IMR-90 (cell line): ENCODE results near the gene RHOXF2. TPM values are rescaled to one million over a fixed set of nuclear protein-coding genes. Genes with fewer than 3 reads are reported as not detected.

Experiments used
- ATAC-seq: fragments of 200-7000 bp; cut with Tn5 transposase; 2 replicates; pipeline ENCODE4 v1.9.1; 2020; ENCODE audit warnings: low read depth, mild to moderate bottlenecking, moderate library complexity
- BruUV-seq: library from RNA; stranded (reverse); fragments of 400-500 nt; replicated peaks from 2 replicates; lab custom pipeline; 2021; lab: Mats Ljungman, UMichigan
- CTCF ChIA-PET: fragments of 300-600 bp; formaldehyde crosslinking; extraction: SDS; loops from one replicate; lab custom pipeline; 2021; ENCODE audit warnings: antibody characterized with exemption; lab: Yijun Ruan, JAX
- POLR2A ChIA-PET: fragments of 300-600 bp; sonication (Branson Sonifier 250); formaldehyde crosslinking; loops from one replicate; lab custom pipeline; 2022; ENCODE audit warnings: antibody characterized with exemption; ENCODE audit not compliant: unreplicated experiment; lab: Charles Lee
- DNase-seq: peaks from one replicate; pipeline ENCODE4 v3.0.0; 2013
- H2AFZ ChIP-seq: replicated peaks from 2 replicates; pipeline ENCODE3; 2013; ENCODE audit warnings: low read length, mild to moderate bottlenecking; ENCODE audit not compliant: poor library complexity
- H2AK5ac ChIP-seq: 2 replicates; pipeline ENCODE4 v1.6.1; 2013; ENCODE audit warnings: low read depth, low read length, inconsistent platforms
- H2AK9ac ChIP-seq: replicated peaks from 2 replicates; pipeline ENCODE3; 2013; ENCODE audit warnings: mild to moderate bottlenecking, low read depth, low read length, moderate library complexity; ENCODE audit not compliant: poor library complexity
- H2BK120ac ChIP-seq: 2 replicates; pipeline ENCODE4 v1.6.1; 2013; ENCODE audit warnings: low read depth, low read length, inconsistent platforms
- H2BK15ac ChIP-seq: 3 replicates; pipeline ENCODE4 v1.6.1; 2013; ENCODE audit warnings: low read depth, low read length, inconsistent platforms
- H2BK20ac ChIP-seq: 2 replicates; pipeline ENCODE4 v1.6.1; 2013; ENCODE audit warnings: low read depth, mild to moderate bottlenecking, inconsistent platforms, low read length, moderate library complexity
- H2BK5ac ChIP-seq: 2 replicates; pipeline ENCODE4 v1.6.1; 2013; ENCODE audit warnings: mild to moderate bottlenecking, low read depth, low read length, inconsistent platforms; ENCODE audit not compliant: poor library complexity, severe bottlenecking
- H3K14ac ChIP-seq: replicated peaks from 2 replicates; pipeline ENCODE4 v1.6.1; 2013; ENCODE audit warnings: low read depth, low read length, inconsistent platforms
- H3K18ac ChIP-seq: 2 replicates; pipeline ENCODE4 v1.6.1; 2013; ENCODE audit warnings: low read depth, low read length, control low read depth
- H3K23ac ChIP-seq: 2 replicates; pipeline ENCODE4 v1.6.1; 2013; ENCODE audit warnings: low read depth, low read length, inconsistent platforms
- H3K27ac ChIP-seq: 2 replicates; pipeline ENCODE4 v1.5.1; 2013; ENCODE audit warnings: mild to moderate bottlenecking, control low read depth, low read length; ENCODE audit not compliant: insufficient read depth
- H3K27me3 ChIP-seq: 2 replicates; pipeline ENCODE4 v1.6.1; 2013; ENCODE audit warnings: low read length; ENCODE audit not compliant: control insufficient read depth, insufficient read depth
- H3K36me3 ChIP-seq: 2 replicates; pipeline ENCODE4 v1.6.1; 2013; ENCODE audit warnings: low read length, mixed read lengths; ENCODE audit not compliant: control insufficient read depth, insufficient read depth
- H3K4ac ChIP-seq: 2 replicates; pipeline ENCODE4 v1.6.1; 2013; ENCODE audit warnings: low read depth, low read length, inconsistent platforms
- H3K4me1 ChIP-seq: 2 replicates; pipeline ENCODE4 v1.6.1; 2013; ENCODE audit warnings: low read length, mixed read lengths; ENCODE audit not compliant: control insufficient read depth, insufficient read depth
- H3K4me2 ChIP-seq: 2 replicates; pipeline ENCODE4 v1.6.1; 2013; ENCODE audit warnings: low read depth, mild to moderate bottlenecking, control low read depth, low read length, moderate library complexity
- H3K4me3 ChIP-seq: 2 replicates; pipeline ENCODE4 v1.5.1; 2013; ENCODE audit warnings: low read depth, mild to moderate bottlenecking, control low read depth, low read length, moderate library complexity; ENCODE audit not compliant: insufficient read depth
- H3K56ac ChIP-seq: 2 replicates; pipeline ENCODE4 v1.6.1; 2013; ENCODE audit warnings: low read length, inconsistent platforms; ENCODE audit not compliant: insufficient read depth; ENCODE audit errors: extremely low read depth
- H3K79me1 ChIP-seq, 2 experiments: 2 replicates each; pipeline ENCODE4 v1.6.1; 2013; ENCODE audit warnings: low read length in 2 of 2, inconsistent platforms in 1 of 2, low read depth in 1 of 2
- H3K9ac ChIP-seq: 2 replicates; pipeline ENCODE4 v1.6.1; 2013; ENCODE audit warnings: low read depth, low read length, control low read depth
- H3K9me1 ChIP-seq: 2 replicates; pipeline ENCODE4 v1.6.1; 2013; ENCODE audit warnings: low read length, inconsistent platforms; ENCODE audit not compliant: insufficient read depth
- H3K9me3 ChIP-seq: 2 replicates; pipeline ENCODE4 v1.6.1; 2013; ENCODE audit warnings: low read length; ENCODE audit not compliant: control insufficient read depth, insufficient read depth
- H4K20me1 ChIP-seq: 2 replicates; pipeline ENCODE4 v1.6.1; 2013; ENCODE audit warnings: low read length, inconsistent platforms; ENCODE audit not compliant: insufficient read depth
- H4K5ac ChIP-seq: 2 replicates; pipeline ENCODE4 v1.6.1; 2013; ENCODE audit warnings: mild to moderate bottlenecking, low read depth, low read length, control low read depth
- H4K8ac ChIP-seq, 2 experiments: 2 replicates each; pipeline ENCODE4 v1.6.1; 2013; ENCODE audit warnings: low read depth in 2 of 2, low read length in 2 of 2, control low read depth in 1 of 2, inconsistent platforms in 1 of 2
- H4K91ac ChIP-seq: 2 replicates; pipeline ENCODE4 v1.6.1; 2013; ENCODE audit warnings: low read depth, low read length, inconsistent platforms; ENCODE audit not compliant: insufficient read depth
- BHLHE40 ChIP-seq: fragments of 150-350 bp; IDR thresholded peaks from 2 replicates; pipeline ENCODE4 v1.6.1; 2016; ENCODE audit warnings: mild to moderate bottlenecking, low read depth, low read length
- CEBPB ChIP-seq: IDR thresholded peaks from 2 replicates; pipeline ENCODE4 v1.6.1; 2012; ENCODE audit warnings: low read depth, low read length, improper control_type of control experiment
- CHD1 ChIP-seq: IDR thresholded peaks from 2 replicates; pipeline ENCODE4 v1.6.1; 2012; ENCODE audit warnings: low read depth, low read length, improper control_type of control experiment
- CTCF ChIP-seq: conservative IDR thresholded peaks from 2 replicates; pipeline ENCODE4 v1.5.1; 2012; ENCODE audit warnings: mild to moderate bottlenecking, low read depth, low read length, improper control_type of control experiment
- ELK1 ChIP-seq: fragments of 150-350 bp; IDR thresholded peaks from 2 replicates; pipeline ENCODE4 v1.6.1; 2016; ENCODE audit warnings: low read depth, mild to moderate bottlenecking, low read length, moderate library complexity, borderline replicate concordance
- FOS ChIP-seq: fragments of 150-350 bp; IDR thresholded peaks from 2 replicates; pipeline ENCODE4 v1.6.1; 2016; ENCODE audit warnings: low read depth, low read length
- MAFK ChIP-seq: IDR thresholded peaks from 2 replicates; pipeline ENCODE4 v1.6.1; 2012; ENCODE audit warnings: low read depth, low read length, improper control_type of control experiment
- MAZ ChIP-seq: IDR thresholded peaks from 2 replicates; pipeline ENCODE4 v1.6.1; 2012; ENCODE audit warnings: low read depth, mild to moderate bottlenecking, low read length, improper control_type of control experiment, moderate library complexity, borderline replicate concordance
- MXI1 ChIP-seq: IDR thresholded peaks from 2 replicates; pipeline ENCODE4 v1.6.1; 2012; ENCODE audit warnings: low read depth, mild to moderate bottlenecking, low read length, moderate library complexity, borderline replicate concordance
- NFE2L2 ChIP-seq: fragments of 150-350 bp; IDR thresholded peaks from 2 replicates; pipeline ENCODE4 v1.6.1; 2016; ENCODE audit warnings: low read depth, mild to moderate bottlenecking, low read length
- POLR2A ChIP-seq: IDR thresholded peaks from 2 replicates; pipeline ENCODE4 v1.6.1; 2012; ENCODE audit warnings: mild to moderate bottlenecking, low read depth, low read length
- RAD21 ChIP-seq: IDR thresholded peaks from 2 replicates; pipeline ENCODE4 v1.6.1; 2012; ENCODE audit warnings: low read length, improper control_type of control experiment
- RCOR1 ChIP-seq: IDR thresholded peaks from 2 replicates; pipeline ENCODE4 v1.6.1; 2012; ENCODE audit warnings: mild to moderate bottlenecking, low read length, improper control_type of control experiment; ENCODE audit not compliant: insufficient replicate concordance
- RFX5 ChIP-seq: IDR thresholded peaks from 2 replicates; pipeline ENCODE4 v1.8.0; 2012; ENCODE audit warnings: low read depth, mild to moderate bottlenecking, low read length, moderate library complexity
- SMC3 ChIP-seq: fragments of 150-350 bp; IDR thresholded peaks from 2 replicates; pipeline ENCODE4 v1.6.1; 2016; ENCODE audit warnings: low read depth, mild to moderate bottlenecking, antibody characterized with exemption, low read length, moderate library complexity
- WGBS, 2 experiments: methylation state at CpG; one replicate each; pipeline versions ENCODE4 v1.1.5 to v1.1.7; 2013; ENCODE audit warnings: missing lambda C conversion rate in 2 of 2; ENCODE audit not compliant: insufficient read length in 1 of 2; ENCODE audit errors: extremely low coverage in 2 of 2; 5-methylcytosine and 5-hydroxymethylcytosine counted together
- dilution Hi-C: fragments of 300-500 bp; cut with HindIII; formaldehyde crosslinking; loops from one replicate; pipeline ENCODE4 v1.14.3; 2018; ENCODE audit warnings: low sequenced_read_pairs; ENCODE audit not compliant: unreplicated experiment
- in situ Hi-C: fragments of 300-500 bp; cut with MboI; formaldehyde crosslinking; loops from 3 replicates; pipeline ENCODE4 v1.14.3; 2019; ENCODE audit warnings: low sequenced_read_pairs, inconsistent platforms, mixed read lengths
- intact Hi-C: fragments of 100-400 bp; cut with micrococcal nuclease; formaldehyde crosslinking; loops from 2 replicates; pipeline ENCODE4 v1.10.0; 2022
- polyA plus RNA-seq, 3 experiments: library from polyadenylated mRNA; depleted of rRNA; stranded (reverse); fragments of >200 nt; gene quantifications; 2 replicates each; pipeline ENCODE4 v1.2.3, GENCODE V29; 2012; ENCODE audit warnings: low replicate concordance in 1 of 3
- total RNA-seq: library from RNA; depleted of rRNA; stranded (reverse); fragments of >200 nt; gene quantifications from 2 replicates; pipeline ENCODE4 v1.2.3, GENCODE V29; 2012
- TF ChIP-seq, protein P1 (sequence below): fragments of 150-350 bp; IDR thresholded peaks from 2 replicates; pipeline ENCODE4 v1.6.1; 2017; ENCODE audit warnings: mild to moderate bottlenecking, antibody characterized with exemption, low read length, low read depth

RHOXF2 gene
- total and polyA plus RNA-seq, 2 of the 4 experiments (the other 2 are of a cell fraction) = not detected

GRCh38 chrX:120109378-120109777 lies 49.0 kb upstream of the RHOXF2 start:
- no peak overlapping the region for H2AFZ ChIP-seq
- H3K9me1 ChIP-seq = no peaks in the 10 kb centered on the region
- H2AK5ac ChIP-seq = no peak overlapping the region
- no peak overlapping the region for H2BK120ac ChIP-seq
- no peaks in the 10 kb centered on the region for H3K27me3 ChIP-seq
- no peak overlapping the region for H2AK9ac ChIP-seq
- no peak overlapping the region for H3K27ac ChIP-seq
- H2BK5ac ChIP-seq = no peak overlapping the region
- H3K36me3 ChIP-seq = no peaks in the 10 kb centered on the region
- no peak overlapping the region for H3K4me2 ChIP-seq
- H3K4me3 ChIP-seq = no peak overlapping the region
- H3K23ac ChIP-seq = no peak overlapping the region
- H4K91ac ChIP-seq = no peak overlapping the region
- no peaks in the 10 kb centered on the region for H3K4me1 ChIP-seq
- DNase-seq = no peak
- ChIA-PET POLR2A (no interaction called here), CTCF (no interaction called here)
- H3K18ac ChIP-seq = no peak overlapping the region
- no CpG with 5 or more reads among the region's 1 CpG for WGBS, 2 experiments
- no peak overlapping the region for H3K4ac ChIP-seq
- intact Hi-C loops = no loop called here
- H4K20me1 ChIP-seq = no peaks in the 10 kb centered on the region
- no peak overlapping the region for H3K56ac ChIP-seq
- no peak overlapping the region for H3K14ac ChIP-seq
- in situ Hi-C loops = loop anchor here (25.0 kb wide), 1 partner anchor 128 kb away; no protein-coding TSS in a partner anchor
- ATAC-seq = no peak
- no peak overlapping the region for H2BK15ac ChIP-seq
- no peak overlapping the region for H2BK20ac ChIP-seq
- H3K9me3 ChIP-seq = no peaks in the 10 kb centered on the region
- dilution Hi-C loops = no loop called here
- no peak overlapping the region for H3K9ac ChIP-seq
- no peaks in the 10 kb centered on the region for H3K79me1 ChIP-seq
- no peak overlapping the region for H4K8ac ChIP-seq
- TF ChIP-seq MAZ (no peak), ELK1 (no peak), RFX5 (no peak), BHLHE40 (no peak), RAD21 (no peak), MAFK (no peak), CEBPB (no peak), SMC3 (no peak), MXI1 (no peak), RCOR1 (no peak), POLR2A (no peak), CHD1 (no peak), CTCF (no peak), FOS (no peak), NFE2L2 (no peak)
- TF ChIP-seq, protein P1, sequence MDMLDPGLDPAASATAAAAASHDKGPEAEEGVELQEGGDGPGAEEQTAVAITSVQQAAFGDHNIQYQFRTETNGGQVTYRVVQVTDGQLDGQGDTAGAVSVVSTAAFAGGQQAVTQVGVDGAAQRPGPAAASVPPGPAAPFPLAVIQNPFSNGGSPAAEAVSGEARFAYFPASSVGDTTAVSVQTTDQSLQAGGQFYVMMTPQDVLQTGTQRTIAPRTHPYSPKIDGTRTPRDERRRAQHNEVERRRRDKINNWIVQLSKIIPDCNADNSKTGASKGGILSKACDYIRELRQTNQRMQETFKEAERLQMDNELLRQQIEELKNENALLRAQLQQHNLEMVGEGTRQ = no peak
- no TSS peak for BruUV-seq
- no peak overlapping the region for H4K5ac ChIP-seq
